ENCODE measurements around the gene UPK1A.
"Not testable (repeated sequence)": the region's sequence is repeated elsewhere in the genome, so short reads cannot be mapped to it uniquely, and the experiment has no call there.

Gene UPK1A

DNA sequence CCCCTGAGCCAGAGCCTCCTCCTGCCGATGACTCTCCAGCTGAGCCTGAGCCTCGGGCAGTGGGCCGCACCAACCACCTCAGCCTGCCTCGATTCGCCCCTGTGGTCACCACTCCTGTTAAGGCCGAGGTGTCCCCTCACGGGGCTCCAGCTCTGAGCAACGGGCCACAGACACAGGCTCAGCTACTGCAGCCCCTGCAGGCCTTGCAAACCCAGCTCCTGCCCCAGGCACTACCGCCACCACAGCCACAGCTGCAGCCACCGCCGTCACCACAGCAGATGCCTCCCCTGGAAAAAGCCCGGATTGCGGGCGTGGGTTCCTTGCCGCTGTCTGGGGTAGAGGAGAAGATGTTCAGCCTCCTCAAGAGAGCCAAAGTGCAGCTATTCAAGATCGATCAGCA, 55.1 kb downstream of the UPK1A start:
- no peak for DNase-seq (ENCODE audit: low read depth)
- TF ChIP-seq, protein P1, sequence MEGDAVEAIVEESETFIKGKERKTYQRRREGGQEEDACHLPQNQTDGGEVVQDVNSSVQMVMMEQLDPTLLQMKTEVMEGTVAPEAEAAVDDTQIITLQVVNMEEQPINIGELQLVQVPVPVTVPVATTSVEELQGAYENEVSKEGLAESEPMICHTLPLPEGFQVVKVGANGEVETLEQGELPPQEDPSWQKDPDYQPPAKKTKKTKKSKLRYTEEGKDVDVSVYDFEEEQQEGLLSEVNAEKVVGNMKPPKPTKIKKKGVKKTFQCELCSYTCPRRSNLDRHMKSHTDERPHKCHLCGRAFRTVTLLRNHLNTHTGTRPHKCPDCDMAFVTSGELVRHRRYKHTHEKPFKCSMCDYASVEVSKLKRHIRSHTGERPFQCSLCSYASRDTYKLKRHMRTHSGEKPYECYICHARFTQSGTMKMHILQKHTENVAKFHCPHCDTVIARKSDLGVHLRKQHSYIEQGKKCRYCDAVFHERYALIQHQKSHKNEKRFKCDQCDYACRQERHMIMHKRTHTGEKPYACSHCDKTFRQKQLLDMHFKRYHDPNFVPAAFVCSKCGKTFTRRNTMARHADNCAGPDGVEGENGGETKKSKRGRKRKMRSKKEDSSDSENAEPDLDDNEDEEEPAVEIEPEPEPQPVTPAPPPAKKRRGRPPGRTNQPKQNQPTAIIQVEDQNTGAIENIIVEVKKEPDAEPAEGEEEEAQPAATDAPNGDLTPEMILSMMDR (IDR thresholded peaks at IDR 0.05; ENCODE audit: insufficient read depth, low read depth, low read length, missing control alignments), result no peak
- no peak overlapping the region for H3K4me3 ChIP-seq (ENCODE audit: low read depth, low read length)

DNA sequence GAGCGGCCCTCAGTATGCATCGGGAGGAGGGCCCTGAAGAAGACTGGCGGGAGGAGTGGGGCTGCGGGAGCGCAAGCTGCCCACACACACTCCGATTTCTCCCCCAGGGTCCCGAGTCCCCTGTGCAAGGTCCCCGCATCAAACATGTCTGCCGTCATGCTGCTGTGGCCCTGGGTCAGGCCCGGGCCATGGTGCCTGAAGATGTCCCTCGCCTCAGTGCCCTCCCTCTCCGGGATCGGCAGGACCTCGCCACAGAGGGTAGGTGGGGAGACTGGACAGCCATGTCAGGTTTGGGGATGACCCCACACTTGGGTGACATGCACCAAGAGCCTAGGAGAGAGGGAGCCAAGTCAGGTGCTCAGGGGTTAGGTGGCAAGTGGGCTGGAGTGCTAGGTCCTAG, 56.1 kb downstream of the UPK1A start:
- DNase-seq (ENCODE audit: low read depth), result no peak
- no peak overlapping the region for H3K4me3 ChIP-seq (ENCODE audit: low read depth, low read length)
- TF ChIP-seq, protein P1 (IDR thresholded peaks at IDR 0.05; ENCODE audit: insufficient read depth, low read depth, low read length, missing control alignments), result no peak

DNA sequence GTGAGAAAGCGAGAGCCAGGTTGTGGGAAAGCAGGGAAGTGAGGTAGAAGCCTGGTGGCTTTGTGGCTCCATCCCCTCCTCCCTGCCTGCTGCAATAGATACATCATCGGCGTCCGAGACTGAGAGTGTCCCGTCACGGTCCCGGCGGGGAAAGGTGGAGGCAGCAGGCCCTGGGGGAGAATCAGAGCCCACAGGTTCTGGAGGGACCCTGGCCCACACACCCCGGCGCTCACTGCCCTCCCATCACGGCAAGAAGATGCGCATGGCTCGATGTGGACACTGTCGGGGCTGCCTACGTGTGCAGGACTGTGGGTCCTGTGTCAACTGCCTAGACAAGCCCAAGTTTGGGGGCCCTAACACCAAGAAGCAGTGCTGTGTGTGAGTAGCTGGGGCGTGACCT, 56.6 kb downstream of the UPK1A start:
- no peak for DNase-seq (ENCODE audit: low read depth)
- TF ChIP-seq, protein P1 (IDR thresholded peaks at IDR 0.05; ENCODE audit: insufficient read depth, low read depth, low read length, missing control alignments), result no peak
- no peak overlapping the region for H3K4me3 ChIP-seq (ENCODE audit: low read depth, low read length)

DNA sequence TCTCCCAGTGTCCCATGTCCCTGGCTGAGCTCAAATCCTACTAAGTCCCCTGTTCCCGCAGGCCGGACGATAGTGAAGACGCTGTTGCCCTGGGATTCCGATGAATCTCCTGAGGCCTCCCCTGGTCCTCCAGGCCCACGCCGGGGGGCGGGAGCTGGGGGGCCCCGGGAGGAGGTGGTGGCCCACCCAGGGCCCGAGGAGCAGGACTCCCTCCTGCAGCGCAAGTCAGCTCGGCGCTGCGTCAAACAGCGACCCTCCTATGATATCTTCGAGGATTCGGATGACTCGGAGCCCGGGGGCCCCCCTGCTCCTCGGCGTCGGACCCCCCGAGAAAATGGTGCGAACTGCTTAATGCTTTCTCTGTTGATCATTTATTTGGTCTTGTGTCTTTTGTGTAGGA, 57.4 kb downstream of the UPK1A start:
- no peak overlapping the region for H3K4me3 ChIP-seq (ENCODE audit: low read depth, low read length)
- DNase-seq (ENCODE audit: low read depth), result no peak
- TF ChIP-seq, protein P1 (IDR thresholded peaks at IDR 0.05; ENCODE audit: insufficient read depth, low read depth, low read length, missing control alignments), result no peak

DNA sequence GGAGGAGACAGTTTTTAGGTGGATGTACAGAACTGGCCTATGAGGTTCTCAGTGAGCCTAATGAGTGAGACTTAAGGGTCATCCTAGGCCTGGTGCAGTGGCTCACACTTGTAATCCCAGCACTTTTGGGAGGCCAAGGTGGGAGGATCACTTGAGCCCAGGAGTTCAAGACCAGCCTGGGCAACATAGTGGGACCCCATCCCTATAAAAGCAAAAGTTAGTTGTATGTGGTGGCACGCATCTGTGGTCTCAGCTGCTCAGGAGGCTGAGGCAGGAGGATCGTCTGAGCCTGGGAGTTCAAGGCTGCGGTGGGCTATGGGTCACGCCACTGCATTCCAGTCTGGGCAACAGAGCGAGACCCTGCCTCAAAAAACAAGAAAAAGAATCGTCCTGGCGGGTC, 57.8 kb downstream of the UPK1A start:
- not testable (repeated sequence) for DNase-seq (ENCODE audit: low read depth); H3K4me3 ChIP-seq (ENCODE audit: low read depth, low read length)

DNA sequence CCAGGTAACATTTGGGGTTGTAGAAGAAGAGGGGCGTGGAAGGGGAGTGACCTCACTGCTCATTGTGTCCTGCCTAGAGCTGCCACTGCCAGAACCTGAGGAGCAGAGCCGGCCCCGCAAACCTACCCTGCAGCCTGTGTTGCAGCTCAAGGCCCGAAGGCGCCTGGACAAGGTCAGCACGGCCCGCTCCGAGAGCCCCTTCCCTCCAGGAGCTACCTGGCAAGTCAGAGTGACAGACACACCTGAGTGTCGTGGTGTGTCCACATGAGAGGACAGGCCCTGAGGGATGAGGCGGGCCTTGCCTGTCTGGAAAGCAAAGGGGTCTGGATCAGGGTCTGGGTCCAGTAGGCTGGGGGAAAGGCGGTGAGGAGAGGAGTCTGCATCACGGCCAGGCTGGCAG, 58.2 kb downstream of the UPK1A start:
- DNase-seq (ENCODE audit: low read depth), result no peak
- TF ChIP-seq, protein P1 (IDR thresholded peaks at IDR 0.05; ENCODE audit: insufficient read depth, low read depth, low read length, missing control alignments), result no peak
- no peak overlapping the region for H3K4me3 ChIP-seq (ENCODE audit: low read depth, low read length)

DNA sequence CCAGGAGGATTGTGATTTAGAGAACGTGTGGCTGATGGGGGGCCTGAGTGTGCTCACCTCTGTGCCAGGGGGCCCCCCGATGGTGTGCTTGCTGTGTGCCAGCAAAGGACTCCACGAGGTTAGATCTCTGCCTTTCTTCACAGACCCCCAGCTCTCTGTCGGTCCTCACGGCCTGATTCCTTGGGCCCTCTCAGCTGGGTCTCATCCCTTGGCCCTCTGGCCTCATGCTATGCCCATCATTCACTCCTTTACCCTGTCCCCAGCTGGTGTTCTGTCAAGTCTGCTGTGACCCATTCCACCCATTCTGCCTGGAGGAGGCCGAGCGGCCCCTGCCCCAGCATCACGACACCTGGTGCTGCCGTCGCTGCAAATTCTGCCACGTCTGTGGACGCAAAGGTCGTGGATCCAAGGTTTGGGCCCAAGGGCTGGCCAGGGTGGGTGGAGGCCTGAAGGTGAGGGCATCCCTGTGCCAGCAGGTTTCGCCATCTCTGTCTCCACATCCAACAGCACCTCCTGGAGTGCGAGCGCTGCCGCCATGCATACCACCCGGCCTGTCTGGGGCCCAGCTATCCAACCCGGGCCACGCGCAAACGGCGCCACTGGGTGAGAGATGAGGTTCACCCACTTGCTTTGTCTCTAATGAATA, 59.0 kb downstream of the UPK1A start:
- TF ChIP-seq, protein P1 (IDR thresholded peaks at IDR 0.05; ENCODE audit: insufficient read depth, low read depth, low read length, missing control alignments), result no peak
- H3K4me3 ChIP-seq (ENCODE audit: low read depth, low read length), result no peak overlapping the region
- DNase-seq (ENCODE audit: low read depth), result no peak

All from GM12865 (cell line).